Thymus (tissue), 11 donors: Measurements from ENCODE around the gene SLFN5. TPM values are rescaled to one million over a fixed set of nuclear protein-coding genes. Genes with fewer than 3 reads are reported as not detected.

Experiments used
- DNase-seq, 9 donors: peaks; one replicate each; pipeline ENCODE4 v3.0.0-alpha.2; 2013; ENCODE audit warnings: low spot score in 9 of 9, low read depth in 6 of 9, missing footprints in 1 of 9
- H3K27ac ChIP-seq, 2 donors: one replicate each; pipeline ENCODE4 v1.5.1; 2013; ENCODE audit warnings: control low read depth in 1 of 2, low read depth in 1 of 2, low read length in 1 of 2, mild to moderate bottlenecking in 1 of 2, moderate library complexity in 1 of 2
- H3K27me3 ChIP-seq, 2 donors: one replicate each; pipeline ENCODE4 v1.5.1; 2013; ENCODE audit warnings: low read length in 1 of 2; ENCODE audit not compliant: control insufficient read depth in 2 of 2, insufficient read depth in 1 of 2
- H3K36me3 ChIP-seq, 2 donors: one replicate each; pipeline ENCODE4 v1.5.1; 2013; ENCODE audit warnings: low read length in 1 of 2, mild to moderate bottlenecking in 1 of 2, moderate library complexity in 1 of 2; ENCODE audit not compliant: control insufficient read depth in 2 of 2, insufficient read depth in 2 of 2
- H3K4me1 ChIP-seq, 2 donors: one replicate each; pipeline ENCODE4 v1.5.1; 2013; ENCODE audit warnings: low read length in 2 of 2; ENCODE audit not compliant: control insufficient read depth in 2 of 2, insufficient read depth in 2 of 2
- H3K4me3 ChIP-seq, 2 donors: one replicate each; pipeline ENCODE4 v1.5.1; 2013; ENCODE audit warnings: low read length in 2 of 2, control low read depth in 1 of 2, mild to moderate bottlenecking in 1 of 2
- H3K9me3 ChIP-seq, 2 donors: one replicate each; pipeline ENCODE4 v1.5.1; 2013; ENCODE audit warnings: low read length in 1 of 2, mild to moderate bottlenecking in 1 of 2; ENCODE audit not compliant: control insufficient read depth in 2 of 2, insufficient read depth in 1 of 2
- WGBS: extraction: QIAGEN DNeasy Blood & Tissue Kit; methylation state at CpG from one replicate; pipeline ENCODE4 v1.1.7; 2013; 5-methylcytosine and 5-hydroxymethylcytosine counted together
- polyA plus RNA-seq: library from polyadenylated mRNA; stranded (reverse); fragments of 200-250 nt; gene quantifications from one replicate; pipeline ENCODE4 v1.2.3, GENCODE V29; 2013
- total RNA-seq: library from RNA; stranded (reverse); fragments of 120-200 nt; gene quantifications from one replicate; pipeline ENCODE4 v1.2.4, GENCODE V29; 2013
- donor health status: healthy.

The SLFN5 gene
- total and polyA plus RNA-seq, 2 donors, result 24.8 to 63.5 TPM

GRCh38 chr17:35235917-35236316 lies 7.0 kb upstream of the SLFN5 start:
- H3K4me3 ChIP-seq, result no peak overlapping the region
- H3K36me3 ChIP-seq, result no peaks in the 10 kb centered on the region
- peak overlapping the region in 1 of 2 donors; percentile 62 for H3K27ac ChIP-seq
- peak in 2 of 9 donors; percentile 45 to 56 for DNase-seq
- peaks cover 32 to 43% of the 10 kb centered on the region in 2 donors for H3K4me1 ChIP-seq
- 49% methylated on average over 2 of the region's 2 CpGs for WGBS
- no peaks in the 10 kb centered on the region for H3K27me3 ChIP-seq
- no peaks in the 10 kb centered on the region for H3K9me3 ChIP-seq

- no peak for DNase-seq
These were observed 6.1 kb upstream of the SLFN5 start for GRCh38 chr17:35236821-35237220.

DNA sequence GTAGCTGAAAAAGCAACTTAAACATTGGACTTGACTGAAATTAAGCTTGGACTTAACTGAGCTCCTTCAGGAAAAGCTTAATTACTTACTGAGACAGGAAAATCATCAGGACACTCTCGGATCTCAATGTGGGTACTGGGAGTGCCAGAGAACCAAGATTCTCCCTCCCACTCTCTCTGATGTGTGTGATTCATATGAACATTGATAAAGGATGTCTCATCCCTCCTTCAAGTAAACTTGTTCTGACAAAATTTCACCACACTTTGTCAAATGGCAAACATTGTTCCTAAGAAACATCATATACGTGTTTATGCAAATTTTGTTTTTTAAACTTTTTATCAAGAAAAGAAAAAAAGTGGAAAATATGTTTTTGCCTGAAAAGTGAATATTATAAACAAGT lies 4.1 kb upstream of the SLFN5 start:
- DNase-seq, result no peak
- H3K27me3 ChIP-seq, result no peaks in the 10 kb centered on the region
- peaks cover 37 to 51% of the 10 kb centered on the region in 2 donors for H3K4me1 ChIP-seq
- no peaks in the 10 kb centered on the region for H3K9me3 ChIP-seq
- WGBS, result 80% methylated on average over 2 of the region's 2 CpGs
- no peaks in the 10 kb centered on the region for H3K36me3 ChIP-seq
- H3K4me3 ChIP-seq, result no peak overlapping the region
- peak overlapping the region; percentile 39 to 44 for H3K27ac ChIP-seq

More at GRCh38 chr17:35236821-35237220, 6.1 kb upstream of the SLFN5 start:
- no peaks in the 10 kb centered on the region for H3K36me3 ChIP-seq
- no peak overlapping the region for H3K27ac ChIP-seq
- no peaks in the 10 kb centered on the region for H3K27me3 ChIP-seq
- H3K4me3 ChIP-seq, result no peak overlapping the region
- H3K4me1 ChIP-seq, result peaks cover 37 to 51% of the 10 kb centered on the region in 2 donors
- 78% methylated on average over 5 of the region's 5 CpGs for WGBS
- H3K9me3 ChIP-seq, result no peaks in the 10 kb centered on the region

GRCh38 chr17:35239823-35240222 lies 3.0 kb upstream of the SLFN5 start:
- Histone ChIP-seq H3K27me3 (no peaks in the 10 kb centered on the region), H3K9me3 (no peaks in the 10 kb centered on the region), H3K27ac (no peak overlapping the region), H3K36me3 (no peaks in the 10 kb centered on the region), H3K4me1 (peaks cover 41 to 59% of the 10 kb centered on the region in 2 donors), H3K4me3 (peak overlapping the region; percentile 14 to 29)
- no peak for DNase-seq
- WGBS, result 83% methylated on average over 4 of the region's 4 CpGs

DNA sequence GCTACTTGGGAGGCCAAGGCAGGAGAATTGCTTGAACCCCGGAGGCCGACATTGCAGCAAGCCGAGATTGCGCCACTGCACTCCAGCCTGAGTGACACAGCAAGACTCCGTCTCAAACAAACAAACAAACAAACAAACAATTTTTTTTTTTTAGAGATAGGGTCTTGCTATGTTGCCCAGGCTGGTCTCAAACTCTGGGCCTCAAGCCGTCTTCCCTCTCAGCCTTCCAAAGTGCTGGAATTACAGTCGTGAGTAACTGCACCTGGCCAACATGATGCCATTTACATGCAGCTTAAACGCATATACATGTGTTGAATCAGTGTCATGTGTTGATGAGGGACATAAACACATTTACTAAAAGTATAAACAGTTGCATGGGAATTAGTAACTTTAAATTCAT lies 2.0 kb upstream of the SLFN5 start:
- H3K4me1 ChIP-seq, result peaks cover 41 to 55% of the 10 kb centered on the region in 2 donors
- no peak overlapping the region for H3K27ac ChIP-seq
- DNase-seq, result no peak
- peak overlapping the region; percentile 88 to 98 for H3K4me3 ChIP-seq
- H3K36me3 ChIP-seq, result no peaks in the 10 kb centered on the region
- no peaks in the 10 kb centered on the region for H3K9me3 ChIP-seq
- no peaks in the 10 kb centered on the region for H3K27me3 ChIP-seq
- 95% methylated on average over 8 of the region's 8 CpGs for whole genome bisulfite sequencing

DNA sequence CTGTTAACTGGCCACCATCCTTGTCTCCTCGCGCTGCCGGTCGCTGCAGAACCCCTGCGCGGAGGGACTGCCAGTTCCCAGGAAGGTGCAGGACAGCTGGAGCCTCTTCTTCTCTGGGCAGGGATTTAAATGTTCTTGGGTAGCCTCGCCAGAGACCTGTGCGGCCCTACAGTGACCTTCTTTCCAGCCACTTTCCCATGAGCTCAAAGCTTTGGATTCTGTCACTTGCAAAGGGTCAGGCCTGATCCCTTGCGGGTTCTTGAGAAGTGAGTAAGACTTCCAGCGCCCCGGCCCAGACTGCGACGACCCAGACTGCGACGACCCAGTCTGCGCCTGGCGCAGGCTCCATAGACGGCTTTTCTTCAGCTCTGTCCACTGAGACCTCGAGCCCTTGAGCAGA lies 1.4 kb upstream of the SLFN5 start:
- Histone ChIP-seq H3K4me3 (peak overlapping the region; percentile 88 to 98), H3K27ac (peak overlapping the region; percentile 99), H3K36me3 (peaks cover 0 to 2% of the 10 kb centered on the region in 2 donors), H3K9me3 (no peaks in the 10 kb centered on the region), H3K4me1 (peaks cover 41 to 54% of the 10 kb centered on the region in 2 donors), H3K27me3 (no peaks in the 10 kb centered on the region)
- no peak for DNase-seq
- 90% methylated on average over 19 of the region's 19 CpGs for WGBS

- Histone ChIP-seq H3K4me1 (peaks cover 34 to 51% of the 10 kb centered on the region in 2 donors), H3K36me3 (peaks cover 2 to 6% of the 10 kb centered on the region in 2 donors), H3K9me3 (no peaks in the 10 kb centered on the region), H3K27me3 (no peaks in the 10 kb centered on the region), H3K4me3 (peak overlapping the region; percentile 88 to 98), H3K27ac (peak overlapping the region; percentile 99)
- 2% methylated on average over 43 of the region's 43 CpGs for WGBS
- DNase-seq, result peak; percentile 59 to 91 (median 74)
These were observed 591 bp upstream of the SLFN5 start for GRCh38 chr17:35242158-35242804.

- WGBS, result 12% methylated on average over 14 of the region's 14 CpGs
- Histone ChIP-seq H3K9me3 (no peaks in the 10 kb centered on the region), H3K4me1 (peaks cover 28 to 43% of the 10 kb centered on the region in 2 donors), H3K4me3 (peak overlapping the region; percentile 88 to 98), H3K27me3 (no peaks in the 10 kb centered on the region), H3K27ac (peak overlapping the region; percentile 99), H3K36me3 (peaks cover 12 to 21% of the 10 kb centered on the region in 2 donors)
- DNase-seq, result peak in 4 of 9 donors; percentile 27 to 48 (median 36)
These were observed 879 bp downstream of the SLFN5 start for GRCh38 chr17:35243561-35244340.
